ENCODE data around the gene ADAMTS15. TPM values are rescaled to one million over a fixed set of nuclear protein-coding genes. Genes with fewer than 3 reads are reported as not detected.

ADAMTS15 gene
- total and polyA plus RNA-seq, 2 donors (not counting 3 experiments of a cell fraction or from before 2014, with no cell fraction given): 0.08 TPM; not detected in 1

- Histone ChIP-seq H4K20me1 (replicated peaks; ENCODE audit: control insufficient read depth, extremely low read depth, insufficient read depth, low read length) (no peaks in the 10 kb centered on the region), H3K4me1 (ENCODE audit: control insufficient read depth, extremely low read depth, insufficient read depth, low read length) (no peaks in the 10 kb centered on the region), H3K9me1 (replicated peaks; ENCODE audit: control insufficient read depth, extremely low read depth, insufficient read depth, low read length) (no peaks in the 10 kb centered on the region), H3K27ac (ENCODE audit: insufficient read depth, low read depth, low read length) (no peak overlapping the region), H2AFZ (ENCODE audit: low read depth, low read length) (no peak overlapping the region), H3K4me3 (replicated peaks in 1 of 3; ENCODE audit: insufficient read depth in 1 of 3, low read depth in 1 of 3, low read length in 3 of 3) (peak overlapping the region in 1 of 3 experiments; percentile 32), H3K9ac (replicated peaks; ENCODE audit: extremely low read depth, insufficient read depth, low read length) (no peak overlapping the region), H3K79me2 (ENCODE audit: control insufficient read depth, insufficient read depth, low read length) (no peaks in the 10 kb centered on the region), H3K9me3 (replicated peaks; ENCODE audit: control insufficient read depth, insufficient read depth, low read length) (no peaks in the 10 kb centered on the region), H3K4me2 (ENCODE audit: insufficient read depth, low read length) (peak overlapping the region; percentile 62), H3K36me3 (ENCODE audit: control insufficient read depth in 2 of 2, extremely low read depth in 1 of 2, insufficient read depth in 2 of 2, low read length in 2 of 2) (no peaks in the 10 kb centered on the region), H3K27me3 (ENCODE audit: control insufficient read depth in 2 of 2, insufficient read depth in 2 of 2, low read length in 2 of 2) (peaks cover 24 to 25% of the 10 kb centered on the region in 2 experiments)
- TF ChIP-seq POLR2AphosphoS5 (IDR thresholded peaks at IDR 0.05; ENCODE audit: insufficient read depth, low read depth, low read length) (no peak), JUN (IDR thresholded peaks at IDR 0.05; ENCODE audit: borderline replicate concordance, insufficient read depth, insufficient read length, low read depth) (no peak)
- dilution Hi-C loops (cut with MboI; ENCODE audit: extremely low pct_ligation_motif_present, low sequenced_read_pairs): loop anchor here (25.0 kb wide), 1 partner anchor 414 kb away; no protein-coding TSS in a partner anchor
- FAIRE-seq (no peak), DNase-seq (ENCODE audit: low read depth, low spot score) (no peak)
- intact Hi-C loops (cut with micrococcal nuclease): loop anchor here (1.0 kb wide), 1 partner anchor 33 kb away; no protein-coding TSS in a partner anchor
- POLR2A ChIA-PET: no interaction called here
- no TSS peak for BruUV-seq (replicated peaks)
- CTCF ChIA-PET: interaction anchor here (1.0 to 2.0 kb wide), 5 partner anchors 12 to 468 kb away, joined by 3 to 9 read pairs (median 5); partner anchors contain the start of gene SNX19
These were observed 418 bp upstream of the ADAMTS15 start for GRCh38 chr11:130448039-130448415.

- H3K27ac ChIP-seq (ENCODE audit: insufficient read depth, low read depth, low read length): no peak overlapping the region
- H3K9me1 ChIP-seq (replicated peaks; ENCODE audit: control insufficient read depth, extremely low read depth, insufficient read depth, low read length): no peaks in the 10 kb centered on the region
- no peak for DNase-seq (ENCODE audit: low read depth, low spot score)
- no peaks in the 10 kb centered on the region for H3K36me3 ChIP-seq (ENCODE audit: control insufficient read depth in 2 of 2, extremely low read depth in 1 of 2, insufficient read depth in 2 of 2, low read length in 2 of 2)
- no peak for TF ChIP-seq MAX (IDR thresholded peaks at IDR 0.05; ENCODE audit: insufficient read depth, insufficient read length)
- TF ChIP-seq EZH2 (IDR thresholded peaks at IDR 0.05; ENCODE audit: borderline replicate concordance, low read depth, low read length, severe bottlenecking): peak; percentile 78
- H3K9ac ChIP-seq (replicated peaks; ENCODE audit: extremely low read depth, insufficient read depth, low read length): no peak overlapping the region
- H3K4me3 ChIP-seq (replicated peaks in 1 of 3; ENCODE audit: insufficient read depth in 1 of 3, low read depth in 1 of 3, low read length in 3 of 3): no peak overlapping the region
- no peaks in the 10 kb centered on the region for H3K9me3 ChIP-seq (replicated peaks; ENCODE audit: control insufficient read depth, insufficient read depth, low read length)
- FAIRE-seq: no peak
- no peak overlapping the region for H3K4me2 ChIP-seq (ENCODE audit: insufficient read depth, low read length)
- no peaks in the 10 kb centered on the region for H3K79me2 ChIP-seq (ENCODE audit: control insufficient read depth, insufficient read depth, low read length)
- CTCF ChIA-PET: no interaction called here
- dilution Hi-C loops (cut with MboI; ENCODE audit: extremely low pct_ligation_motif_present, low sequenced_read_pairs): loop anchor here (25.0 kb wide), 1 partner anchor 413 kb away; no protein-coding TSS in a partner anchor
- peaks cover 25 to 30% of the 10 kb centered on the region in 2 experiments for H3K27me3 ChIP-seq (ENCODE audit: control insufficient read depth in 2 of 2, insufficient read depth in 2 of 2, low read length in 2 of 2)
- intact Hi-C loops (cut with micrococcal nuclease): no loop called here
- no peak overlapping the region for H2AFZ ChIP-seq (ENCODE audit: low read depth, low read length)
- BruUV-seq (replicated peaks): no TSS peak
- POLR2A ChIA-PET: no interaction called here
- H3K4me1 ChIP-seq (ENCODE audit: control insufficient read depth, extremely low read depth, insufficient read depth, low read length): no peaks in the 10 kb centered on the region
- H4K20me1 ChIP-seq (replicated peaks; ENCODE audit: control insufficient read depth, extremely low read depth, insufficient read depth, low read length): no peaks in the 10 kb centered on the region
These were observed 1.0 kb downstream of the ADAMTS15 start for GRCh38 chr11:130449310-130449990.

Measured in endothelial cell of umbilical vein (primary cell).